ENCODE measurements around the gene ICAM5. TPM values are rescaled to one million over a fixed set of nuclear protein-coding genes. Genes with fewer than 3 reads are reported as not detected.
A peak's percentile ranks its signal among the peaks of the same experiment; 100 is the strongest.

Gene ICAM5
- total and polyA plus RNA-seq, 9 of the 15 experiments (the other 6 are each of a cell fraction or from before 2014, with no cell fraction given), result 0.10 to 114 (median 13.7) TPM

DNA sequence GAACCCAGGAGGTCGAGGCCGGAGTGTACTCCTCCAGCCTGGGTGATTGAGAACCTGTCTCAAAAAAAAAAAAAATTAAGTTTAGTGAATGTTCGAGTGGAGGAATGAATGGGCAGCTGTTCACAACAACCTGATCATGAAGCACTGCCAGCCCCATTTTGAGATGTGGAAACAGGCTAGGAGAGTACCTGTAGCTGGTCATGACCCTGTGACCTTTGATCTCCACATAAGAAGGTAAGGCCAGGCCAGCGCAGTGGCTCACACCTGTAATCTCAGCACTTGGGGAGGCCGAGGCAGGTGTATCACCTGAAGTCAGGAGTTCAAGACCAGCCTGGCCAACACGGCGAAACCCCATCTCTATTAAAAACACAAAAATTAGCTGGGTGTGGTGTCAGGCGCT lies 36.0 kb downstream of the ICAM5 start:
- Histone ChIP-seq H2AFZ (ENCODE audit: low read depth, low read length) (no peak overlapping the region), H3K9me3 (replicated peaks; ENCODE audit: control insufficient read depth, insufficient read depth, low read depth, low read length) (no peaks in the 10 kb centered on the region), H4K20me1 (replicated peaks; ENCODE audit: control insufficient read depth, insufficient read depth, low read length) (no peaks in the 10 kb centered on the region), H3K27me3 (ENCODE audit: control insufficient read depth in 2 of 2, insufficient read depth in 2 of 2, low read length in 2 of 2) (no peaks in the 10 kb centered on the region), H3K4me3 (no peak overlapping the region), H3K9me1 (ENCODE audit: control insufficient read depth, insufficient read depth, low read length) (no peaks in the 10 kb centered on the region), H3K36me3 (ENCODE audit: control insufficient read depth, insufficient read depth, low read length) (peaks cover 98% of the 10 kb centered on the region), H3K79me2 (ENCODE audit: control insufficient read depth, insufficient read depth, low read length) (peaks cover 34% of the 10 kb centered on the region), H3K4me2 (ENCODE audit: insufficient read depth, low read length) (no peak overlapping the region), H3K27ac (ENCODE audit: extremely low read depth, low read depth, low read length) (no peak overlapping the region), H3K4me1 (replicated peaks in 1 of 2; ENCODE audit: control insufficient read depth in 2 of 2, insufficient read depth in 2 of 2, low read length in 2 of 2) (peaks cover 0 to 45% of the 10 kb centered on the region in 2 experiments; a peak in 2 of 5 replicates), H3K9ac (ENCODE audit: insufficient read depth in 1 of 2, low read depth in 2 of 2, low read length in 2 of 2) (no peak overlapping the region)
- FAIRE-seq (no peak), DNase-seq (ENCODE audit: extremely low read depth in 1 of 4, low spot score in 3 of 4) (no peak), ATAC-seq (no peak)
- ChIA-PET CTCF (ENCODE audit: low intra/inter-chr PET ratio) (no interaction called here), POLR2A (interaction anchor here (0.6 to 1.9 kb wide), 4 partner anchors 9 to 75 kb away, joined by 3 to 10 read pairs (median 3); partner anchors contain the start of gene FDX2)
- no TSS peak for BruUV-seq (replicated peaks)
- WGBS (ENCODE audit: insufficient coverage, low coverage, missing lambda C conversion rate), result 91% methylated on average over 8 of the region's 8 CpGs
- intact Hi-C loops (cut with micrococcal nuclease) (no loop called here), in situ Hi-C loops (cut with MboI) (no loop called here)
- TF ChIP-seq KLF13 (tag; IDR thresholded peaks at IDR 0.05; ENCODE audit: borderline replicate concordance, low read depth) (no peak), GTF2E2 (tag; IDR thresholded peaks at IDR 0.05) (no peak), FOXK2 (conservative IDR thresholded peaks at IDR 0.05 in 1 of 2, IDR thresholded peaks at IDR 0.05 in 1 of 2; ENCODE audit: low read depth in 2 of 2) (no peak)

DNA sequence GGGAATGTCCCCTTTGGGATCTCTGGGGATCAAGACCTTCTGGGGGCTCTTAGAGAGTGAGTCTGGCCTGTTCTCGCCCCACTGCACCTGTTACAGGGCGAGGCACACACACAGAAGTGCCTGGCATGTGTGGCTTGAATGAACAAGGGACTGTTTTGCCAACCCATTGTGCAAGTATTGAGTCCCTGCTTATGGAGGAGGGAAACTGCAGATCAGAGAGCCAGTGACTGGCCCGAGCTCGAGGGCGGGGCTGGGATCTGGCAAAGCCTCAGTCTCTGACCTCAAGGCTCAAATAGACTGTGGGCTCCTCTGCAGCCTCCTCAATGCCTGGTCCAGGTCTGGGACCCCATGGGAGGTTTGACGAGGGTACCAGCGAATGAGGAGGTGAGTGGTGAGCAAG lies 38.0 kb downstream of the ICAM5 start:
- DNase-seq (ENCODE audit: extremely low read depth in 1 of 4, low spot score in 3 of 4) (no peak), ATAC-seq (no peak), FAIRE-seq (no peak)
- Histone ChIP-seq H3K4me1 (replicated peaks in 1 of 2; ENCODE audit: control insufficient read depth in 2 of 2, insufficient read depth in 2 of 2, low read length in 2 of 2) (peaks cover 7 to 36% of the 10 kb centered on the region in 2 experiments; a peak in 4 of 5 replicates), H3K4me3 (no peak overlapping the region), H4K20me1 (replicated peaks; ENCODE audit: control insufficient read depth, insufficient read depth, low read length) (peaks cover 8% of the 10 kb centered on the region; the same call in 1 of the 2 replicates), H3K36me3 (ENCODE audit: control insufficient read depth, insufficient read depth, low read length) (peaks cover 92% of the 10 kb centered on the region), H3K9ac (ENCODE audit: insufficient read depth in 1 of 2, low read depth in 2 of 2, low read length in 2 of 2) (peak overlapping the region in 1 of 2 experiments; percentile 32; a peak in 2 of 4 replicates), H3K9me3 (replicated peaks; ENCODE audit: control insufficient read depth, insufficient read depth, low read depth, low read length) (no peaks in the 10 kb centered on the region), H3K4me2 (ENCODE audit: insufficient read depth, low read length) (no peak overlapping the region), H3K9me1 (ENCODE audit: control insufficient read depth, insufficient read depth, low read length) (no peaks in the 10 kb centered on the region), H3K27me3 (ENCODE audit: control insufficient read depth in 2 of 2, insufficient read depth in 2 of 2, low read length in 2 of 2) (no peaks in the 10 kb centered on the region), H3K79me2 (ENCODE audit: control insufficient read depth, insufficient read depth, low read length) (peaks cover 53% of the 10 kb centered on the region), H3K27ac (ENCODE audit: extremely low read depth, low read depth, low read length) (no peak overlapping the region), H2AFZ (ENCODE audit: low read depth, low read length) (no peak overlapping the region)
- in situ Hi-C loops (cut with MboI) (no loop called here), intact Hi-C loops (cut with micrococcal nuclease) (no loop called here)
- no TSS peak for BruUV-seq (replicated peaks)
- ChIA-PET POLR2A (interaction anchor here (0.6 to 1.8 kb wide), 4 partner anchors 9 to 29 kb away, joined by 3 to 7 read pairs (median 4); no protein-coding TSS in a partner anchor), CTCF (ENCODE audit: low intra/inter-chr PET ratio) (no interaction called here)
- TF ChIP-seq YY1 (IDR thresholded peaks at IDR 0.05; ENCODE audit: borderline replicate concordance in 1 of 3, control insufficient read depth in 1 of 3, extremely low read depth in 1 of 3, insufficient read depth in 3 of 3, insufficient read length in 1 of 3, insufficient replicate concordance in 2 of 3, low read depth in 1 of 3, low read length in 2 of 3) (no peak), ESRRA (IDR thresholded peaks at IDR 0.05; ENCODE audit: borderline replicate concordance, low read depth) (no peak), MECOM (CRISPR knock-in tag; IDR thresholded peaks at IDR 0.05) (no peak), ATF7 (IDR thresholded peaks at IDR 0.05) (no peak), SRSF9 (IDR thresholded peaks at IDR 0.05; ENCODE audit: borderline replicate concordance, low read depth, low read length) (no peak)
- TF ChIP-seq, protein P1, sequence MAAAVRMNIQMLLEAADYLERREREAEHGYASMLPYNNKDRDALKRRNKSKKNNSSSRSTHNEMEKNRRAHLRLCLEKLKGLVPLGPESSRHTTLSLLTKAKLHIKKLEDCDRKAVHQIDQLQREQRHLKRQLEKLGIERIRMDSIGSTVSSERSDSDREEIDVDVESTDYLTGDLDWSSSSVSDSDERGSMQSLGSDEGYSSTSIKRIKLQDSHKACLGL (CRISPR knock-in tag; IDR thresholded peaks at IDR 0.05; ENCODE audit: borderline replicate concordance, poor library complexity, severe bottlenecking), result no peak
- 93% methylated on average over 7 of the region's 7 CpGs for WGBS (ENCODE audit: insufficient coverage, low coverage, missing lambda C conversion rate)

Measured in K562 (cell line).